Erythroblast (primary cell): ENCODE results near the gene PDIA5.

ENCODE experiments used
- GATA1 ChIP-seq: IDR thresholded peaks from 2 replicates; pipeline ENCODE4 v1.6.1; 2011; ENCODE audit warnings: low read depth, mild to moderate bottlenecking, control low read depth, low read length, moderate library complexity
- POLR2A ChIP-seq: IDR thresholded peaks from 2 replicates; pipeline ENCODE4 v1.6.1; 2011; ENCODE audit warnings: mild to moderate bottlenecking, low read length

DNA sequence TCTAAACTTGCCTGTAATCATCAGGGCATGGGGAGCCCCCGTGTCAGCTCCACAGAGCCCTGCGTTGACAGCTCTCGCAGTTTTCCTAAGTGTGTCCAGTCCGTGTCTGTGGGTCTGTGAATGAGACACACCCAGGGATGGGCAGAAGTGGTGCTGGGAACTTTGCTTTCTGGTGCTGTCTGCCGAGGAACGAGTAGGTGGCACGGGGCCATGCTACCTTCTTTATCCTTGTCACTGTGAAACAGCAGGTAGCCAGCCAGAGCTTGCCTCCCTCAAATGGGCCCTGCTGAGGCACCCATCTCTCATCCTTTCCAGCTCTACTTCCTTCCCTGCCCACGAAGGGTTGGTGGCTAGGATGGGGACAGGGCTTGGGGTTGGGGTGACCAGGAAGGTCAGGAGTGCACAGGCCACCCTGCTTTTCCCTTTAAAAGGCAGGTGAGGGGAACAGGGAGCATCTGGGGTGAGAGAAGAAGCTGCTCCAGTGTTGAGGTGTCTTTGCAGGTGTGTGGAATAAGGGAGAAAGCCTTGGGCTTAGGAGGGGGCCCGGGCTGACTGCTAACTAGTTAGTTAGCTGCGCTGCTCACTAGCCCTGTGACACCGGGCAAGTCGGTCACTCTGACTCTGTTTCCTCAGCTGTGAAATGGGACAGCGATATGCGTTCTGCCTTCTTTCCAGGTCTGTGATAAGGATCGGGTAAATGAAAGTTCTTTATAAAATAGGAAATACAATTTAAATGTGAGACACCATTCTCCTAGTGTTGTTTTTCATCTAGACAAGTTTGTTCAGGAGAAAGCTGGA is 27.9 kb downstream of the PDIA5 start:
- no peak for TF ChIP-seq POLR2A
- TF ChIP-seq GATA1: no peak
